Measurements from ENCODE around the gene MAP3K7. TPM values are rescaled to one million over a fixed set of nuclear protein-coding genes. Genes with fewer than 3 reads are reported as not detected.

The MAP3K7 gene
- total RNA-seq, 3 donors from 2014 or later (not counting 1 experiment from before 2014, with no cell fraction given), result 17.5 to 30.2 (median 27.5) TPM

- Histone ChIP-seq H3K4me1 (ENCODE audit: control insufficient read depth, insufficient read depth, low read length) (peaks cover 28% of the 10 kb centered on the region), H3K4me3 (ENCODE audit: low read length) (no peak overlapping the region), H3K27ac (ENCODE audit: low read length) (no peak overlapping the region), H3K36me3 (ENCODE audit: control insufficient read depth, insufficient read depth, low read length) (no peaks in the 10 kb centered on the region), H3K27me3 (ENCODE audit: control insufficient read depth, insufficient read depth, low read length) (no peaks in the 10 kb centered on the region), H3K9me3 (ENCODE audit: control insufficient read depth, insufficient read depth, low read length) (no peaks in the 10 kb centered on the region)
- no peak for ATAC-seq
- no peaks in the 10 kb centered on the region for H3K36me3 Mint-ChIP-seq
- peak in 1 of 2 donors; percentile 59 for DNase-seq
- H3K4me3 Mint-ChIP-seq, result peak overlapping the region; percentile 13
- intact Hi-C loops (cut with micrococcal nuclease), result no loop called here
- peaks cover 25 to 27% of the 10 kb centered on the region in 2 donors for H3K4me1 Mint-ChIP-seq
- H3K27me3 Mint-ChIP-seq (ENCODE audit: low read depth in 2 of 2), result no peaks in the 10 kb centered on the region
- TF ChIP-seq CTCF (IDR thresholded peaks at IDR 0.05), result no peak
- WGBS (ENCODE audit: insufficient coverage), result 46% methylated on average over 9 of the region's 9 CpGs
- no peaks in the 10 kb centered on the region for H3K9me3 Mint-ChIP-seq
- no peak overlapping the region for H3K27ac Mint-ChIP-seq
Measured at GRCh38 chr6:90472716-90473115, 114.2 kb downstream of the MAP3K7 start.

- DNase-seq (no peak), ATAC-seq (no peak)
- H3K36me3 Mint-ChIP-seq, result no peaks in the 10 kb centered on the region
- no peaks in the 10 kb centered on the region for H3K27me3 Mint-ChIP-seq (ENCODE audit: low read depth in 2 of 2)
- no peaks in the 10 kb centered on the region for H3K27me3 ChIP-seq (ENCODE audit: control insufficient read depth, insufficient read depth, low read length)
- H3K9me3 Mint-ChIP-seq, result no peaks in the 10 kb centered on the region
- no peaks in the 10 kb centered on the region for H3K36me3 ChIP-seq (ENCODE audit: control insufficient read depth, insufficient read depth, low read length)
- peaks cover 25 to 27% of the 10 kb centered on the region in 2 donors for H3K4me1 Mint-ChIP-seq
- TF ChIP-seq CTCF (IDR thresholded peaks at IDR 0.05), result no peak
- H3K27ac ChIP-seq (ENCODE audit: low read length), result no peak overlapping the region
- peaks cover 28% of the 10 kb centered on the region for H3K4me1 ChIP-seq (ENCODE audit: control insufficient read depth, insufficient read depth, low read length)
- H3K27ac Mint-ChIP-seq, result no peak overlapping the region
- no peak overlapping the region for H3K4me3 Mint-ChIP-seq
- 68% methylated on average over 4 of the region's 4 CpGs for WGBS (ENCODE audit: insufficient coverage)
- no peak overlapping the region for H3K4me3 ChIP-seq (ENCODE audit: low read length)
- no peaks in the 10 kb centered on the region for H3K9me3 ChIP-seq (ENCODE audit: control insufficient read depth, insufficient read depth, low read length)
- intact Hi-C loops (cut with micrococcal nuclease), result no loop called here
Measured at GRCh38 chr6:90471263-90471662, 115.6 kb downstream of the MAP3K7 start.

- 88% methylated on average over 1 of the region's 2 CpGs for WGBS (ENCODE audit: insufficient coverage)
- H3K4me3 Mint-ChIP-seq, result no peak overlapping the region
- Histone ChIP-seq H3K4me1 (ENCODE audit: control insufficient read depth, insufficient read depth, low read length) (peaks cover 22% of the 10 kb centered on the region), H3K27ac (ENCODE audit: low read length) (no peak overlapping the region), H3K4me3 (ENCODE audit: low read length) (no peak overlapping the region), H3K9me3 (ENCODE audit: control insufficient read depth, insufficient read depth, low read length) (no peaks in the 10 kb centered on the region), H3K27me3 (ENCODE audit: control insufficient read depth, insufficient read depth, low read length) (no peaks in the 10 kb centered on the region), H3K36me3 (ENCODE audit: control insufficient read depth, insufficient read depth, low read length) (no peaks in the 10 kb centered on the region)
- H3K4me1 Mint-ChIP-seq, result peaks cover 25 to 27% of the 10 kb centered on the region in 2 donors
- intact Hi-C loops (cut with micrococcal nuclease), result no loop called here
- DNase-seq, result no peak
- no peaks in the 10 kb centered on the region for H3K9me3 Mint-ChIP-seq
- no peak overlapping the region for H3K27ac Mint-ChIP-seq
- no peaks in the 10 kb centered on the region for H3K27me3 Mint-ChIP-seq (ENCODE audit: low read depth in 2 of 2)
- no peak for TF ChIP-seq CTCF (IDR thresholded peaks at IDR 0.05)
- ATAC-seq, result no peak
- no peaks in the 10 kb centered on the region for H3K36me3 Mint-ChIP-seq
Measured at GRCh38 chr6:90469906-90470305, 117.0 kb downstream of the MAP3K7 start.

- intact Hi-C loops (cut with micrococcal nuclease), result no loop called here
- no peaks in the 10 kb centered on the region for H3K9me3 ChIP-seq (ENCODE audit: control insufficient read depth, insufficient read depth, low read length)
- DNase-seq, result no peak
- ATAC-seq, result no peak
- H3K4me3 Mint-ChIP-seq, result no peak overlapping the region
- H3K4me3 ChIP-seq (ENCODE audit: low read length), result no peak overlapping the region
- no peaks in the 10 kb centered on the region for H3K36me3 Mint-ChIP-seq
- H3K27me3 ChIP-seq (ENCODE audit: control insufficient read depth, insufficient read depth, low read length), result no peaks in the 10 kb centered on the region
- H3K9me3 Mint-ChIP-seq, result no peaks in the 10 kb centered on the region
- peaks cover 23% of the 10 kb centered on the region for H3K4me1 ChIP-seq (ENCODE audit: control insufficient read depth, insufficient read depth, low read length)
- WGBS (ENCODE audit: insufficient coverage), result no CpG with 5 or more reads among the region's 1 CpG
- no peak for TF ChIP-seq CTCF (IDR thresholded peaks at IDR 0.05)
- no peak overlapping the region for H3K27ac ChIP-seq (ENCODE audit: low read length)
- H3K27ac Mint-ChIP-seq, result no peak overlapping the region
- H3K27me3 Mint-ChIP-seq (ENCODE audit: low read depth in 2 of 2), result no peaks in the 10 kb centered on the region
- H3K4me1 Mint-ChIP-seq, result peaks cover 21 to 23% of the 10 kb centered on the region in 2 donors
- no peaks in the 10 kb centered on the region for H3K36me3 ChIP-seq (ENCODE audit: control insufficient read depth, insufficient read depth, low read length)
Measured at GRCh38 chr6:90468859-90469258, 118.0 kb downstream of the MAP3K7 start.
